Endothelial cell of umbilical vein (primary cell): Measurements from ENCODE around the gene VSNL1. TPM values are rescaled to one million over a fixed set of nuclear protein-coding genes. Genes with fewer than 3 reads are reported as not detected.

Experiments used
- BruUV-seq: library from RNA; stranded (reverse); fragments of 400-500 nt; replicated peaks from 2 replicates; lab custom pipeline; 2021; lab: Mats Ljungman, UMichigan
- CTCF ChIA-PET: fragments of 300-600, 350-600 bp; sonication (Branson Sonifier 250); formaldehyde crosslinking; loops from one replicate; lab custom pipeline; 2021; ENCODE audit warnings: antibody characterized with exemption, inconsistent platforms; lab: Charles Lee
- POLR2A ChIA-PET: fragments of 300-600, 350-600 bp; sonication (Branson Sonifier 250); formaldehyde crosslinking; loops from one replicate; lab custom pipeline; 2021; ENCODE audit warnings: antibody characterized with exemption, inconsistent platforms; lab: Charles Lee
- DNase-seq: peaks from one replicate; pipeline ENCODE4 v3.0.0-alpha.2; 2011; ENCODE audit warnings: low read depth, low spot score
- FAIRE-seq: peaks from 2 replicates; lab custom pipeline; 2011; peaks lifted over from hg19 to GRCh38; lab: Jason Lieb, UNC
- H2AFZ ChIP-seq: 2 replicates; pipeline ENCODE4 v1.6.0; 2012; ENCODE audit warnings: low read depth, low read length, control low read depth, inconsistent platforms
- H3K27ac ChIP-seq: 2 replicates; pipeline ENCODE4 v1.5.1; 2011; ENCODE audit warnings: low read depth, mild to moderate bottlenecking, control low read depth, low read length, moderate library complexity; ENCODE audit not compliant: insufficient read depth
- H3K27me3 ChIP-seq, 2 experiments: 2 replicates each; pipeline versions ENCODE4 v1.6.0 to v1.6.1; 2011; ENCODE audit warnings: low read length in 2 of 2, mixed read lengths in 1 of 2; ENCODE audit not compliant: control insufficient read depth in 2 of 2, insufficient read depth in 2 of 2
- H3K36me3 ChIP-seq, 2 experiments: 2 replicates in 1 of 2; 3 replicates in 1 of 2; pipeline ENCODE4 v1.5.1; 2011; ENCODE audit warnings: low read length in 2 of 2, mild to moderate bottlenecking in 1 of 2, moderate library complexity in 1 of 2; ENCODE audit not compliant: control insufficient read depth in 2 of 2, insufficient read depth in 2 of 2; ENCODE audit errors: extremely low read depth in 1 of 2
- H3K4me1 ChIP-seq: 3 replicates; pipeline ENCODE4 v1.5.1; 2011; ENCODE audit warnings: mild to moderate bottlenecking, low read length; ENCODE audit not compliant: control insufficient read depth, insufficient read depth; ENCODE audit errors: extremely low read depth
- H3K4me2 ChIP-seq: 2 replicates; pipeline ENCODE4 v1.6.1; 2011; ENCODE audit warnings: low read length, control low read depth, mixed read lengths; ENCODE audit not compliant: insufficient read depth
- H3K4me3 ChIP-seq, 3 experiments: fragments of 200-600 bp in 1 of 3; sonication (generic), shearing (Covaris generic) in 1 of 3; replicated peaks in 1 of 3; 2 replicates each; pipeline ENCODE4 v1.5.1; 2011 to 2016; ENCODE audit warnings: control low read depth in 3 of 3, low read length in 3 of 3, mild to moderate bottlenecking in 2 of 3, inconsistent platforms in 1 of 3, low read depth in 1 of 3, moderate library complexity in 1 of 3; ENCODE audit not compliant: insufficient read depth in 1 of 3
- H3K79me2 ChIP-seq: 2 replicates; pipeline ENCODE4 v1.6.0; 2012; ENCODE audit warnings: low read length, inconsistent platforms; ENCODE audit not compliant: control insufficient read depth, insufficient read depth
- H3K9ac ChIP-seq: replicated peaks from 2 replicates; pipeline ENCODE3; 2011; ENCODE audit warnings: low read length, control low read depth; ENCODE audit not compliant: insufficient read depth; ENCODE audit errors: extremely low read depth
- H3K9me1 ChIP-seq: replicated peaks from 3 replicates; pipeline ENCODE4 v1.6.0; 2011; ENCODE audit warnings: mild to moderate bottlenecking, low read length; ENCODE audit not compliant: control insufficient read depth, insufficient read depth; ENCODE audit errors: extremely low read depth
- H3K9me3 ChIP-seq: replicated peaks from 2 replicates; pipeline ENCODE4 v1.5.1; 2012; ENCODE audit warnings: low read length, inconsistent platforms; ENCODE audit not compliant: control insufficient read depth, insufficient read depth
- H4K20me1 ChIP-seq: replicated peaks from 2 replicates; pipeline ENCODE3; 2011; ENCODE audit warnings: mild to moderate bottlenecking, low read length; ENCODE audit not compliant: control insufficient read depth, insufficient read depth; ENCODE audit errors: extremely low read depth
- CTCF ChIP-seq, 2 donors: IDR thresholded peaks; 1 replicate in 1 of 2; 2 replicates in 1 of 2; pipeline ENCODE4 v1.5.1; 2011; ENCODE audit warnings: low read length in 2 of 2, mild to moderate bottlenecking in 2 of 2, moderate library complexity in 2 of 2, control low read depth in 1 of 2, inconsistent platforms in 1 of 2, low read depth in 1 of 2; ENCODE audit not compliant: insufficient read depth in 1 of 2; ENCODE audit errors: extremely low read depth in 1 of 2
- EZH2 ChIP-seq: IDR thresholded peaks from 2 replicates; pipeline ENCODE4 v1.6.1; 2012; ENCODE audit warnings: borderline replicate concordance, low read depth, mild to moderate bottlenecking, moderate library complexity, low read length, inconsistent platforms; ENCODE audit not compliant: severe bottlenecking
- FOS ChIP-seq: IDR thresholded peaks from 2 replicates; pipeline ENCODE4 v1.6.1; 2011; ENCODE audit warnings: mild to moderate bottlenecking, low read length, moderate library complexity, borderline replicate concordance; ENCODE audit not compliant: insufficient read depth
- GATA2 ChIP-seq: IDR thresholded peaks from 2 replicates; pipeline ENCODE4 v1.7.0; 2011; ENCODE audit warnings: low read depth, mild to moderate bottlenecking, moderate library complexity, mixed read lengths, low read length; ENCODE audit not compliant: insufficient read length, insufficient read depth
- JUN ChIP-seq: IDR thresholded peaks from 2 replicates; pipeline ENCODE4 v1.6.1; 2011; ENCODE audit warnings: borderline replicate concordance, low read depth; ENCODE audit not compliant: insufficient read length, insufficient read depth
- MAX ChIP-seq: IDR thresholded peaks from 2 replicates; pipeline ENCODE4 v1.6.1; 2011; ENCODE audit not compliant: insufficient read depth, insufficient read length
- MYC ChIP-seq: IDR thresholded peaks from one replicate; pipeline ENCODE4 v1.6.1; 2011; ENCODE audit warnings: mild to moderate bottlenecking, low read depth, low read length
- POLR2A ChIP-seq: IDR thresholded peaks from 2 replicates; pipeline ENCODE4 v1.6.1; 2012; ENCODE audit warnings: low read depth, mild to moderate bottlenecking, control low read depth, low read length
- POLR2AphosphoS5 ChIP-seq: IDR thresholded peaks from 2 replicates; pipeline ENCODE4 v1.6.1; 2012; ENCODE audit warnings: low read depth, mild to moderate bottlenecking, control low read depth, low read length, moderate library complexity; ENCODE audit not compliant: insufficient read depth
- dilution Hi-C: fragments of 300-500 bp; cut with MboI; formaldehyde crosslinking; loops from one replicate; pipeline ENCODE4 v1.15.0; 2019; ENCODE audit warnings: low sequenced_read_pairs; ENCODE audit not compliant: extremely low pct_ligation_motif_present
- intact Hi-C: fragments of 100-400 bp; cut with micrococcal nuclease; formaldehyde crosslinking; loops from one replicate; pipeline ENCODE4 v1.10.0; 2022
- polyA plus RNA-seq, 4 experiments: library from polyadenylated mRNA; depleted of rRNA in 3 of 4; stranded (reverse) in 3 of 4; unstranded in 1 of 4; fragments of >200 nt; gene quantifications; 2 replicates each; pipeline versions ENCODE4 v1.2.1 to v1.2.3, GENCODE V29; 2011 to 2012; ENCODE audit warnings: missing spikeins in 1 of 4
- total RNA-seq: library from RNA; stranded (reverse); gene quantifications from 2 replicates; pipeline ENCODE4 v1.2.3, GENCODE V29; 2021

Gene VSNL1
- total and polyA plus RNA-seq, 2 donors (not counting 3 experiments of a cell fraction or from before 2014, with no cell fraction given), result not detected

- H2AFZ ChIP-seq, result no peak overlapping the region
- H4K20me1 ChIP-seq, result no peaks in the 10 kb centered on the region
- CTCF ChIA-PET, result no interaction called here
- H3K9ac ChIP-seq, result no peak overlapping the region
- DNase-seq, result no peak
- no peak for TF ChIP-seq POLR2A
- TF ChIP-seq EZH2, result no peak
- no peak for TF ChIP-seq JUN
- no peak for TF ChIP-seq POLR2AphosphoS5
- no peak for TF ChIP-seq GATA2
- TF ChIP-seq CTCF (IDR thresholded peaks at IDR 0.05; ENCODE audit: extremely low read depth in 1 of 2, insufficient read depth in 1 of 2, low read depth in 1 of 2, low read length in 2 of 2), result no peak
- no peak for TF ChIP-seq MAX
- no peak for TF ChIP-seq MYC
- TF ChIP-seq FOS, result no peak
- no peak for FAIRE-seq
- dilution Hi-C loops, result no loop called here
- intact Hi-C loops, result no loop called here
- no peaks in the 10 kb centered on the region for H3K9me3 ChIP-seq
- no peak overlapping the region for H3K4me2 ChIP-seq
- H3K27ac ChIP-seq, result no peak overlapping the region
- no peaks in the 10 kb centered on the region for H3K9me1 ChIP-seq
- H3K4me1 ChIP-seq, result no peaks in the 10 kb centered on the region
- no peaks in the 10 kb centered on the region for H3K27me3 ChIP-seq
- H3K36me3 ChIP-seq, result no peaks in the 10 kb centered on the region
- no TSS peak for BruUV-seq
- H3K4me3 ChIP-seq, result no peak overlapping the region
- H3K79me2 ChIP-seq, result no peaks in the 10 kb centered on the region
- POLR2A ChIA-PET, result no interaction called here
These were observed 17.1 kb downstream of the VSNL1 start for GRCh38 chr2:17557596-17557995.
